Endodermal cell (in vitro differentiated cells): Measurements from ENCODE around the gene MROH2A. TPM values are rescaled to one million over a fixed set of nuclear protein-coding genes. Genes with fewer than 3 reads are reported as not detected.

Experiments used
- DNase-seq: peaks from one replicate; pipeline ENCODE4 v3.0.0-alpha.2; 2017
- H3K27ac ChIP-seq: 2 replicates; pipeline ENCODE4 v1.5.1; 2013; ENCODE audit warnings: mild to moderate bottlenecking, low read depth, low read length, moderate library complexity
- H3K27me3 ChIP-seq: 2 replicates; pipeline ENCODE4 v1.6.1; 2013; ENCODE audit warnings: mild to moderate bottlenecking, low read length, moderate library complexity; ENCODE audit not compliant: insufficient read depth, control insufficient read depth, poor library complexity, severe bottlenecking
- H3K36me3 ChIP-seq: 2 replicates; pipeline ENCODE4 v1.7.0; 2013; ENCODE audit warnings: mild to moderate bottlenecking, low read length, moderate library complexity; ENCODE audit not compliant: control insufficient read depth, insufficient read depth
- H3K4me1 ChIP-seq: one replicate; pipeline ENCODE4 v1.7.0; 2013; ENCODE audit warnings: low read length; ENCODE audit not compliant: control insufficient read depth, insufficient read depth
- H3K4me3 ChIP-seq: 2 replicates; pipeline ENCODE4 v1.5.1; 2013; ENCODE audit warnings: mild to moderate bottlenecking, low read length, moderate library complexity
- H3K9ac ChIP-seq: 2 replicates; pipeline ENCODE4 v1.6.1; 2013; ENCODE audit warnings: mild to moderate bottlenecking, low read length, moderate library complexity; ENCODE audit not compliant: poor library complexity, severe bottlenecking; ENCODE audit errors: extremely low read depth
- H3K9me3 ChIP-seq: 2 replicates; pipeline ENCODE4 v1.6.1; 2013; ENCODE audit warnings: mild to moderate bottlenecking, low read length, moderate library complexity; ENCODE audit not compliant: control insufficient read depth
- H3K27ac Mint-ChIP-seq: 2 replicates; pipeline ENCODE4 v1.8.0; 2020; ENCODE audit warnings: mixed read lengths
- H3K27me3 Mint-ChIP-seq: 2 replicates; pipeline ENCODE4 v1.8.0; 2021; ENCODE audit warnings: mild to moderate bottlenecking, mixed read lengths; ENCODE audit not compliant: insufficient read depth
- H3K36me3 Mint-ChIP-seq: 2 replicates; pipeline ENCODE4 v1.8.0; 2020; ENCODE audit warnings: low read depth, mixed read lengths
- H3K4me1 Mint-ChIP-seq: 2 replicates; pipeline ENCODE4 v1.8.0; 2020; ENCODE audit warnings: mixed read lengths
- H3K4me3 Mint-ChIP-seq: 2 replicates; pipeline ENCODE4 v1.8.0; 2020; ENCODE audit warnings: mild to moderate bottlenecking, moderate library complexity, mixed read lengths
- H3K9me3 Mint-ChIP-seq: 2 replicates; pipeline ENCODE4 v1.8.0; 2020; ENCODE audit warnings: mild to moderate bottlenecking, mixed read lengths
- WGBS, 2 experiments: methylation state at CpG; one replicate each; pipeline versions ENCODE4 v1.1.5 to v1.1.7; 2013; ENCODE audit warnings: missing lambda C conversion rate in 2 of 2, mixed read lengths in 1 of 2; ENCODE audit not compliant: insufficient coverage in 1 of 2, insufficient read length in 1 of 2; 5-methylcytosine and 5-hydroxymethylcytosine counted together
- total RNA-seq, 2 donors: library from RNA; stranded (reverse); fragmentation: NEBNext Ultra II Directional in 1 of 2; extraction: Animal tissue kit (Norgen Biotek cat#: 25700) in 1 of 2; gene quantifications; 2 replicates in 1 of 2; 3 replicates in 1 of 2; pipeline ENCODE4 v1.2.1, GENCODE V29; 2021
- TF ChIP-seq, protein P1 (sequence below): fragments of 200-600 bp; sonication (generic); conservative IDR thresholded peaks from 2 replicates; pipeline ENCODE4 v1.5.0; 2021; ENCODE audit warnings: antibody characterized with exemption, mild to moderate bottlenecking

Gene MROH2A
- total RNA-seq, 2 donors from 2014 or later: not detected

GRCh38 chr2:233828546-233829192 is 50.5 kb downstream of the MROH2A start:
- Mint-ChIP-seq H3K9me3 (peaks cover 2% of the 10 kb centered on the region), H3K4me1 (peaks cover 7% of the 10 kb centered on the region), H3K36me3 (no peaks in the 10 kb centered on the region), H3K4me3 (no peak overlapping the region), H3K27me3 (no peaks in the 10 kb centered on the region), H3K27ac (no peak overlapping the region)
- TF ChIP-seq, protein P1, sequence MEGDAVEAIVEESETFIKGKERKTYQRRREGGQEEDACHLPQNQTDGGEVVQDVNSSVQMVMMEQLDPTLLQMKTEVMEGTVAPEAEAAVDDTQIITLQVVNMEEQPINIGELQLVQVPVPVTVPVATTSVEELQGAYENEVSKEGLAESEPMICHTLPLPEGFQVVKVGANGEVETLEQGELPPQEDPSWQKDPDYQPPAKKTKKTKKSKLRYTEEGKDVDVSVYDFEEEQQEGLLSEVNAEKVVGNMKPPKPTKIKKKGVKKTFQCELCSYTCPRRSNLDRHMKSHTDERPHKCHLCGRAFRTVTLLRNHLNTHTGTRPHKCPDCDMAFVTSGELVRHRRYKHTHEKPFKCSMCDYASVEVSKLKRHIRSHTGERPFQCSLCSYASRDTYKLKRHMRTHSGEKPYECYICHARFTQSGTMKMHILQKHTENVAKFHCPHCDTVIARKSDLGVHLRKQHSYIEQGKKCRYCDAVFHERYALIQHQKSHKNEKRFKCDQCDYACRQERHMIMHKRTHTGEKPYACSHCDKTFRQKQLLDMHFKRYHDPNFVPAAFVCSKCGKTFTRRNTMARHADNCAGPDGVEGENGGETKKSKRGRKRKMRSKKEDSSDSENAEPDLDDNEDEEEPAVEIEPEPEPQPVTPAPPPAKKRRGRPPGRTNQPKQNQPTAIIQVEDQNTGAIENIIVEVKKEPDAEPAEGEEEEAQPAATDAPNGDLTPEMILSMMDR: peak; percentile 17
- no peaks in the 10 kb centered on the region for H3K36me3 ChIP-seq
- WGBS, 2 experiments: 83 to 90% methylated on average over 15 to 24 of the region's 24 CpGs
- no peak overlapping the region for H3K4me3 ChIP-seq
- no peaks in the 10 kb centered on the region for H3K27me3 ChIP-seq
- no peaks in the 10 kb centered on the region for H3K9me3 ChIP-seq
- H3K27ac ChIP-seq: no peak overlapping the region
- no peak overlapping the region for H3K9ac ChIP-seq
- H3K4me1 ChIP-seq: no peaks in the 10 kb centered on the region
- DNase-seq: peak; percentile 52

- Mint-ChIP-seq H3K4me3 (no peak overlapping the region), H3K9me3 (peaks cover 2% of the 10 kb centered on the region), H3K27me3 (no peaks in the 10 kb centered on the region), H3K36me3 (no peaks in the 10 kb centered on the region), H3K4me1 (peaks cover 7% of the 10 kb centered on the region), H3K27ac (no peak overlapping the region)
- H3K27me3 ChIP-seq: no peaks in the 10 kb centered on the region
- TF ChIP-seq, protein P1: no peak
- no peaks in the 10 kb centered on the region for H3K36me3 ChIP-seq
- H3K27ac ChIP-seq: no peak overlapping the region
- no peaks in the 10 kb centered on the region for H3K4me1 ChIP-seq
- H3K9ac ChIP-seq: no peak overlapping the region
- WGBS, 2 experiments: 86 to 98% methylated on average over 8 to 15 of the region's 15 CpGs
- H3K4me3 ChIP-seq: no peak overlapping the region
- no peaks in the 10 kb centered on the region for H3K9me3 ChIP-seq
- peak; percentile 36 for DNase-seq
These were observed 51.3 kb downstream of the MROH2A start for GRCh38 chr2:233829193-233830110.

DNA sequence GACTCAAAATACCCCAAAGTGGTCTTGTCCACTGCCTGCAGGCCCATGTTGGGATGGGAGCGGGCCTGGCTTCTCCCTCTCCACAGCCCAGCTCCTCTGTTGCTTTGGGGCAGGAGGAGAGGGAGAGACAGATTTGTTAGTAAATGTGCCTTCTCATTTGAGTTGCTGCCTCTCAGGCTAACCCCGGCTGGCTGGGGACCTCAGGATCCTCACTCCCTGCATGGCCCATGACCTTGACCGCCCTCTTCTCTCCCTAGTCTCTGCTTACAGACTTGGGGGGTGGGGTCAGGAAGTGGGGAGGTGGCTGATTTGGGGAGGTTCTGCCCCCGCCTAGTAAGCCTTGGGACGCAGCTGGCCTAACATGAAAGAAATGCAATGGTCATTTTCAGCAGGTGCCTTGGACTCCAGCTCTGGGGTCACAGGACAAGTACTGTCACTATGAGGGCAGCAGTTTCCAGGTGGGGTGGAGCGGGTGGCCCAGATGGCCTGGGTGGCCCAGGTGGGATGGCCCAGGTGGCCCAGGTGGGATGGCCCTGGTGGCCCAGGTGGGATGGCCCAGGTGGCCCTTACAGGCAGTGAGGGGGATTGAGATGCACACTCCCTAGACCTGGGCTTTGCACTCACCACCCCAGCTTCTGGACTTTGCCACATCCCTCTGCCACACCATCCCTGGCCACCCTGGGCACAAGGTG is 52.1 kb downstream of the MROH2A start:
- Histone ChIP-seq H3K9ac (no peak overlapping the region), H3K9me3 (no peaks in the 10 kb centered on the region), H3K36me3 (peaks cover 4% of the 10 kb centered on the region), H3K27me3 (no peaks in the 10 kb centered on the region), H3K27ac (no peak overlapping the region), H3K4me1 (no peaks in the 10 kb centered on the region), H3K4me3 (no peak overlapping the region)
- 91 to 100% methylated on average over 1 to 6 of the region's 6 CpGs for WGBS, 2 experiments
- Mint-ChIP-seq H3K36me3 (peaks cover 4% of the 10 kb centered on the region), H3K4me3 (no peak overlapping the region), H3K27me3 (no peaks in the 10 kb centered on the region), H3K9me3 (peaks cover 2% of the 10 kb centered on the region), H3K4me1 (peaks cover 2% of the 10 kb centered on the region), H3K27ac (no peak overlapping the region)
- peak; percentile 34 for DNase-seq
- TF ChIP-seq, protein P1: no peak
